Measurements from ENCODE around the gene TNPO2.

- TF ChIP-seq CTCF (IDR thresholded peaks at IDR 0.05; ENCODE audit: low read depth, low read length): no peak
- TF ChIP-seq EZH2phosphoT487 (IDR thresholded peaks at IDR 0.05; ENCODE audit: low read depth): no peak
Measured at GRCh38 chr19:12668346-12668745, 55.4 kb downstream of the TNPO2 start.

Measured in OCI-LY3 (cell line).